Measurements from ENCODE around the gene NOS1AP.

The NOS1AP gene

DNA sequence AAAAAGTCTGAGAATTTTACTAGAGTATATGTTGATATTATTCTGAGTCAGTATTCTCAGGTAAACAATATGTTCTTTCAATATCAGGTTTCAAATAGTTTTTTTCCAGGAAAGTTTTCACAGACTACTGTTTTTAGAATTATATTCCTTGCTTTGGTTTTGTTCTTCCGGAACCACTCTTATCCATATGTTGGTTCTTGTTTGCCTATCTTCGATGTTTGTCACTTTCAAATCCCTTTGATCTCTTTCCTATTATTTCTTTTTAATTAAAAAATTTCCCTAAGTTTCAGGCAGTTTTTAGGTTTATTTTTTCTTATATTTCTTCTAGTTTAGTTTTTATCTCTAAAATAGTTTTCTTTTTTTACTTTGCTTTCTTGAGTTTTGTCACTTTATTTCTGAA, 20.9 kb downstream of the NOS1AP start:
- TF ChIP-seq ZNF8 (CRISPR knock-in tag; IDR thresholded peaks at IDR 0.05) = no peak
- no peak for TF ChIP-seq OSR1 (CRISPR knock-in tag; IDR thresholded peaks at IDR 0.05)
- TF ChIP-seq CREB5 (CRISPR knock-in tag; IDR thresholded peaks at IDR 0.05; ENCODE audit: low read depth) = no peak
- no peak for TF ChIP-seq GLIS3 (CRISPR knock-in tag; IDR thresholded peaks at IDR 0.05)
- no peak for TF ChIP-seq ZFP30 (CRISPR knock-in tag; IDR thresholded peaks at IDR 0.05)
- TF ChIP-seq PPARA (CRISPR knock-in tag; IDR thresholded peaks at IDR 0.05; ENCODE audit: borderline replicate concordance) = no peak
- TF ChIP-seq TSHZ2 (CRISPR knock-in tag; IDR thresholded peaks at IDR 0.05) = no peak
- TF ChIP-seq TOX (CRISPR knock-in tag; IDR thresholded peaks at IDR 0.05; ENCODE audit: borderline replicate concordance) = no peak
- TF ChIP-seq, protein P1, sequence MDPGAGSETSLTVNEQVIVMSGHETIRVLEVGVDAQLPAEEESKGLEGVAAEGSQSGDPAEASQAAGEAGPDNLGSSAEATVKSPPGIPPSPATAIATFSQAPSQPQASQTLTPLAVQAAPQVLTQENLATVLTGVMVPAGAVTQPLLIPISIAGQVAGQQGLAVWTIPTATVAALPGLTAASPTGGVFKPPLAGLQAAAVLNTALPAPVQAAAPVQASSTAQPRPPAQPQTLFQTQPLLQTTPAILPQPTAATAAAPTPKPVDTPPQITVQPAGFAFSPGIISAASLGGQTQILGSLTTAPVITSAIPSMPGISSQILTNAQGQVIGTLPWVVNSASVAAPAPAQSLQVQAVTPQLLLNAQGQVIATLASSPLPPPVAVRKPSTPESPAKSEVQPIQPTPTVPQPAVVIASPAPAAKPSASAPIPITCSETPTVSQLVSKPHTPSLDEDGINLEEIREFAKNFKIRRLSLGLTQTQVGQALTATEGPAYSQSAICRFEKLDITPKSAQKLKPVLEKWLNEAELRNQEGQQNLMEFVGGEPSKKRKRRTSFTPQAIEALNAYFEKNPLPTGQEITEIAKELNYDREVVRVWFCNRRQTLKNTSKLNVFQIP (CRISPR knock-in tag; IDR thresholded peaks at IDR 0.05; ENCODE audit: borderline replicate concordance, low read depth) = no peak
- no peak for TF ChIP-seq TCF4 (CRISPR knock-in tag; IDR thresholded peaks at IDR 0.05; ENCODE audit: borderline replicate concordance)
- no peak for TF ChIP-seq ZNF565 (CRISPR knock-in tag; conservative IDR thresholded peaks at IDR 0.05; ENCODE audit: low read depth)
- TF ChIP-seq SNAI2 (CRISPR knock-in tag; IDR thresholded peaks at IDR 0.05) = no peak
- no peak for ATAC-seq

DNA sequence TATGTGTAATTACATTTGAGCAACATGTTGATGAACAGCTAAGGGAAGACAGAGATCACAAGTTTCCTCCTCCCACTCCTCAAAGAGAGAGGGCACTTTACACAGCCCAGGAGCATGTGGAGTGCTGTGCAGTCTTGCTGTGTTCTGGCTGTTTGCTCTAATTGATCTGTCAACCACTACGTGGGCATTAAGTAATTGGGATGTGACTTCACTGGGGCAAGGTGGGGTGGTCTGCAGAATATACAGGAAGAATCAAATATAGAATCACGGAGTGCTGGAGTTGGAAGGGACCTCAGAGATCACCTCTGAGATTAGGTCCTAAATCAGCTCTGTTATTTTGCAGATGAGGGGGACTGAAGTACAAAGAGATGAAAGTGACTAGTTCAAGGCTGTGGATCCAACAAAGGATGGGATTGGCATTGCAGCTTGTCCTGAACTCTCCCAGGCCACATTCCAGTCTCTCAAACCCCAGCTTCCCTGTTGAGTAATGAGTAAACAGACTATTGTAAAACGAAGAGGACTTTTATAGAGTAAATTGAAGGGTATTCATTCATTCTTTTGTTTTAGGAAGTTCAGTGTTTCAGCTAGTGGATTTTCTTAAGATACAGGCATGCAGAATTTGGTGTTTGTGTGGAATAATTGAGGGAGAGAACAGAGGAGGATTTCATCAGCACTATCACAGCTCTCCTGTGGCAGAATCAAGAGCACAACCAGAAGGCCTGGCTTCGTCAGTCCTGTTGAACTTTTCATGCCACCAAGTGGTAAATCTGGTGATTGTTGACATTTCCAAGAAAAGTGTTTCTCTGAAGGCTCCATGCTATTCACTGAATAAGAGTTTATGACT, 22.4 kb downstream of the NOS1AP start:
- no peak for TF ChIP-seq RARB (CRISPR knock-in tag; IDR thresholded peaks at IDR 0.05)
- TF ChIP-seq CSDC2 (CRISPR knock-in tag; IDR thresholded peaks at IDR 0.05) = no peak
- TF ChIP-seq ZNF70 (CRISPR knock-in tag; IDR thresholded peaks at IDR 0.05) = no peak
- TF ChIP-seq ARNTL (CRISPR knock-in tag; IDR thresholded peaks at IDR 0.05; ENCODE audit: borderline replicate concordance, low read depth) = no peak
- no peak for TF ChIP-seq ZC3H10 (CRISPR knock-in tag; IDR thresholded peaks at IDR 0.05)
- no peak for TF ChIP-seq ZNF8 (CRISPR knock-in tag; IDR thresholded peaks at IDR 0.05)
- no peak for TF ChIP-seq ZFP3 (CRISPR knock-in tag; IDR thresholded peaks at IDR 0.05)
- TF ChIP-seq GLIS3 (CRISPR knock-in tag; IDR thresholded peaks at IDR 0.05) = no peak
- no peak for TF ChIP-seq SNAI2 (CRISPR knock-in tag; IDR thresholded peaks at IDR 0.05)
- TF ChIP-seq TSHZ2 (CRISPR knock-in tag; IDR thresholded peaks at IDR 0.05) = no peak
- no peak for TF ChIP-seq TOX (CRISPR knock-in tag; IDR thresholded peaks at IDR 0.05; ENCODE audit: borderline replicate concordance)
- no peak for TF ChIP-seq ISL1 (CRISPR knock-in tag; IDR thresholded peaks at IDR 0.05)
- TF ChIP-seq CREB5 (CRISPR knock-in tag; IDR thresholded peaks at IDR 0.05; ENCODE audit: low read depth) = no peak
- TF ChIP-seq, protein P1 (CRISPR knock-in tag; IDR thresholded peaks at IDR 0.05; ENCODE audit: borderline replicate concordance, low read depth) = no peak
- TF ChIP-seq ZFP30 (CRISPR knock-in tag; IDR thresholded peaks at IDR 0.05) = no peak
- no peak for TF ChIP-seq OSR1 (CRISPR knock-in tag; IDR thresholded peaks at IDR 0.05)
- TF ChIP-seq PPARA (CRISPR knock-in tag; IDR thresholded peaks at IDR 0.05; ENCODE audit: borderline replicate concordance) = no peak
- ATAC-seq = no peak

Data from SK-N-SH treated with all-trans-retinoic acid at 6 μM for 48 hours (cell line).